ENCODE results near the gene TLN1.

The TLN1 gene

GRCh38 chr9:35748858-35749514, 17.0 kb upstream of the TLN1 start, which contains the start of the genes GBA2 and RGP1:
Gene GBA2 (minus strand): TSS chr9:35749228. CDS start chr9:35748704, 524 bp downstream.
Gene RGP1 (plus strand): TSS chr9:35749287. CDS start chr9:35749756, 469 bp downstream.
- in situ Hi-C loops (cut with HindIII; ENCODE audit: low sequenced_read_pairs): no loop called here
- peak; percentile 55 for DNase-seq (ENCODE audit: low read depth, low spot score)
- TF ChIP-seq CTCF (IDR thresholded peaks at IDR 0.05; ENCODE audit: low read depth, low read length): no peak
- H3K4me3 ChIP-seq (ENCODE audit: low read depth, low read length): peak within 1 kb of the TSS; percentile 90

- peak overlapping the region; percentile 90 for H3K4me3 ChIP-seq (ENCODE audit: low read depth, low read length)
- no peak for TF ChIP-seq CTCF (IDR thresholded peaks at IDR 0.05; ENCODE audit: low read depth, low read length)
- DNase-seq (ENCODE audit: low read depth, low spot score): no peak
- in situ Hi-C loops (cut with HindIII; ENCODE audit: low sequenced_read_pairs): no loop called here
Measured at GRCh38 chr9:35748242-35748857, 16.4 kb upstream of the TLN1 start.

GRCh38 chr9:35746583-35746982, 14.6 kb upstream of the TLN1 start:
- peak overlapping the region; percentile 90 for H3K4me3 ChIP-seq (ENCODE audit: low read depth, low read length)
- TF ChIP-seq CTCF (IDR thresholded peaks at IDR 0.05; ENCODE audit: low read depth, low read length): no peak
- in situ Hi-C loops (cut with HindIII; ENCODE audit: low sequenced_read_pairs): no loop called here
- DNase-seq (ENCODE audit: low read depth, low spot score): no peak

- DNase-seq (ENCODE audit: low read depth, low spot score): no peak
- H3K4me3 ChIP-seq (ENCODE audit: low read depth, low read length): no peak overlapping the region
- no peak for TF ChIP-seq CTCF (IDR thresholded peaks at IDR 0.05; ENCODE audit: low read depth, low read length)
- in situ Hi-C loops (cut with HindIII; ENCODE audit: low sequenced_read_pairs): no loop called here
Measured at GRCh38 chr9:35745569-35745968, 13.6 kb upstream of the TLN1 start.

- in situ Hi-C loops (cut with HindIII; ENCODE audit: low sequenced_read_pairs): no loop called here
- H3K4me3 ChIP-seq (ENCODE audit: low read depth, low read length): no peak overlapping the region
- TF ChIP-seq CTCF (IDR thresholded peaks at IDR 0.05; ENCODE audit: low read depth, low read length): no peak
- DNase-seq (ENCODE audit: low read depth, low spot score): no peak
Measured at GRCh38 chr9:35743880-35744518, 12.0 kb upstream of the TLN1 start.

GRCh38 chr9:35743452-35743851, 11.5 kb upstream of the TLN1 start:
- in situ Hi-C loops (cut with HindIII; ENCODE audit: low sequenced_read_pairs): no loop called here
- TF ChIP-seq CTCF (IDR thresholded peaks at IDR 0.05; ENCODE audit: low read depth, low read length): no peak
- no peak for DNase-seq (ENCODE audit: low read depth, low spot score)
- H3K4me3 ChIP-seq (ENCODE audit: low read depth, low read length): no peak overlapping the region
